Astrocyte (in vitro differentiated cells and primary cell): ENCODE measurements around the gene TDRD12. TPM values are rescaled to one million over a fixed set of nuclear protein-coding genes. Genes with fewer than 3 reads are reported as not detected.

Experiments used
- DNase-seq: peaks from one replicate; pipeline ENCODE4 v3.0.0-alpha.2; 2010; ENCODE audit warnings: low read depth
- FAIRE-seq: peaks from 2 replicates; lab custom pipeline; 2011; peaks lifted over from hg19 to GRCh38; lab: Jason Lieb, UNC
- H2AFZ ChIP-seq: 2 replicates; pipeline ENCODE4 v1.6.0; 2012; ENCODE audit warnings: low read depth, low read length, inconsistent platforms
- H3K27ac ChIP-seq: 2 replicates; pipeline ENCODE4 v1.5.1; 2011; ENCODE audit warnings: low read depth, low read length, inconsistent platforms
- H3K27me3 ChIP-seq: 2 replicates; pipeline ENCODE4 v1.6.0; 2011; ENCODE audit warnings: low read length, inconsistent platforms; ENCODE audit not compliant: insufficient read depth
- H3K36me3 ChIP-seq: 2 replicates; pipeline ENCODE4 v1.5.1; 2011; ENCODE audit warnings: low read length, inconsistent platforms; ENCODE audit not compliant: insufficient read depth
- H3K4me1 ChIP-seq: 2 replicates; pipeline ENCODE4 v1.5.1; 2011; ENCODE audit warnings: low read length, inconsistent platforms; ENCODE audit not compliant: insufficient read depth
- H3K4me2 ChIP-seq: 2 replicates; pipeline ENCODE4 v1.6.0; 2012; ENCODE audit warnings: low read length, inconsistent platforms
- H3K4me3 ChIP-seq: 2 replicates; pipeline ENCODE4 v1.5.1; 2011; ENCODE audit warnings: low read depth, mild to moderate bottlenecking, low read length, inconsistent platforms; ENCODE audit not compliant: insufficient read depth
- H3K79me2 ChIP-seq: 2 replicates; pipeline ENCODE4 v1.6.0; 2012; ENCODE audit warnings: mild to moderate bottlenecking, low read length, inconsistent platforms; ENCODE audit not compliant: insufficient read depth
- H3K9ac ChIP-seq: 2 replicates; pipeline ENCODE4 v1.6.0; 2012; ENCODE audit warnings: mild to moderate bottlenecking, low read length, inconsistent platforms
- H3K9me3 ChIP-seq: 2 replicates; pipeline ENCODE4 v1.5.1; 2012; ENCODE audit warnings: low read depth, mild to moderate bottlenecking, low read length, inconsistent platforms; ENCODE audit not compliant: insufficient read depth
- H4K20me1 ChIP-seq: 2 replicates; pipeline ENCODE4 v1.6.0; 2012; ENCODE audit warnings: low read length, inconsistent platforms; ENCODE audit not compliant: insufficient read depth
- H3K27ac Mint-ChIP-seq: one replicate; pipeline ENCODE4 v1.8.0; 2021; ENCODE audit warnings: mild to moderate bottlenecking, mixed read lengths; ENCODE audit not compliant: unreplicated experiment
- H3K27me3 Mint-ChIP-seq: one replicate; pipeline ENCODE4 v1.8.0; 2021; ENCODE audit warnings: low read depth, mixed read lengths; ENCODE audit not compliant: unreplicated experiment
- H3K36me3 Mint-ChIP-seq: one replicate; pipeline ENCODE4 v1.8.0; 2021; ENCODE audit warnings: low read depth, mixed read lengths; ENCODE audit not compliant: unreplicated experiment
- H3K4me1 Mint-ChIP-seq: one replicate; pipeline ENCODE4 v1.8.0; 2021; ENCODE audit warnings: low read depth, mixed read lengths; ENCODE audit not compliant: unreplicated experiment
- H3K4me3 Mint-ChIP-seq: one replicate; pipeline ENCODE4 v1.8.0; 2021; ENCODE audit warnings: mild to moderate bottlenecking, moderate library complexity, mixed read lengths; ENCODE audit not compliant: unreplicated experiment
- H3K9me3 Mint-ChIP-seq: one replicate; pipeline ENCODE4 v1.8.0; 2021; ENCODE audit warnings: mild to moderate bottlenecking, mixed read lengths; ENCODE audit not compliant: unreplicated experiment
- CTCF ChIP-seq: IDR thresholded peaks from 2 replicates; pipeline ENCODE4 v1.5.1; 2011; ENCODE audit warnings: low read depth, mild to moderate bottlenecking, inconsistent platforms, low read length, moderate library complexity; ENCODE audit not compliant: insufficient read depth
- EZH2 ChIP-seq: IDR thresholded peaks from 2 replicates; pipeline ENCODE4 v1.6.1; 2012; ENCODE audit warnings: mild to moderate bottlenecking, low read length, inconsistent platforms; ENCODE audit not compliant: insufficient read depth
- total RNA-seq: library from RNA; stranded (reverse); gene quantifications from 2 replicates; pipeline ENCODE4 v1.2.1, GENCODE V29; 2021

Gene TDRD12
- total RNA-seq, 1 donor from 2014 or later, result not detected

- Histone ChIP-seq H3K9me3 (no peaks in the 10 kb centered on the region), H3K79me2 (no peaks in the 10 kb centered on the region), H3K4me3 (no peak overlapping the region), H3K27me3 (no peaks in the 10 kb centered on the region), H3K9ac (no peak overlapping the region), H4K20me1 (no peaks in the 10 kb centered on the region), H3K36me3 (no peaks in the 10 kb centered on the region), H2AFZ (no peak overlapping the region), H3K27ac (no peak overlapping the region), H3K4me1 (no peaks in the 10 kb centered on the region), H3K4me2 (no peak overlapping the region)
- DNase-seq, result no peak
- Mint-ChIP-seq H3K36me3 (no peaks in the 10 kb centered on the region), H3K4me1 (no peaks in the 10 kb centered on the region), H3K4me3 (no peak overlapping the region), H3K9me3 (no peaks in the 10 kb centered on the region), H3K27me3 (peaks cover 15% of the 10 kb centered on the region), H3K27ac (no peak overlapping the region)
- TF ChIP-seq EZH2 (no peak), CTCF (no peak)
- FAIRE-seq, result no peak
Observed at GRCh38 chr19:32800754-32801153, 81.2 kb downstream of the TDRD12 start.

GRCh38 chr19:32802840-32803239, 83.3 kb downstream of the TDRD12 start:
- H3K27ac ChIP-seq, result no peak overlapping the region
- H3K9ac ChIP-seq, result no peak overlapping the region
- H3K36me3 ChIP-seq, result no peaks in the 10 kb centered on the region
- FAIRE-seq, result no peak
- no peak for DNase-seq
- Mint-ChIP-seq H3K27me3 (peaks cover 7% of the 10 kb centered on the region), H3K4me1 (no peaks in the 10 kb centered on the region), H3K36me3 (no peaks in the 10 kb centered on the region), H3K27ac (no peak overlapping the region), H3K4me3 (no peak overlapping the region), H3K9me3 (no peaks in the 10 kb centered on the region)
- no peaks in the 10 kb centered on the region for H3K79me2 ChIP-seq
- H3K27me3 ChIP-seq, result no peaks in the 10 kb centered on the region
- no peaks in the 10 kb centered on the region for H3K4me1 ChIP-seq
- H3K4me3 ChIP-seq, result no peak overlapping the region
- no peaks in the 10 kb centered on the region for H3K9me3 ChIP-seq
- no peaks in the 10 kb centered on the region for H4K20me1 ChIP-seq
- H2AFZ ChIP-seq, result no peak overlapping the region
- no peak overlapping the region for H3K4me2 ChIP-seq
- TF ChIP-seq CTCF (no peak), EZH2 (no peak)

- Mint-ChIP-seq H3K9me3 (no peaks in the 10 kb centered on the region), H3K27ac (no peak overlapping the region), H3K4me1 (no peaks in the 10 kb centered on the region), H3K36me3 (no peaks in the 10 kb centered on the region), H3K4me3 (no peak overlapping the region), H3K27me3 (peaks cover 26% of the 10 kb centered on the region)
- Histone ChIP-seq H3K9me3 (peaks cover 3% of the 10 kb centered on the region), H3K36me3 (no peaks in the 10 kb centered on the region), H3K4me2 (no peak overlapping the region), H2AFZ (no peak overlapping the region), H3K9ac (no peak overlapping the region), H4K20me1 (no peaks in the 10 kb centered on the region), H3K4me1 (no peaks in the 10 kb centered on the region), H3K79me2 (no peaks in the 10 kb centered on the region), H3K4me3 (no peak overlapping the region), H3K27me3 (no peaks in the 10 kb centered on the region), H3K27ac (no peak overlapping the region)
- DNase-seq (no peak), FAIRE-seq (no peak)
- TF ChIP-seq EZH2 (no peak), CTCF (no peak)
Observed at GRCh38 chr19:32808236-32808635, 88.7 kb downstream of the TDRD12 start.
